GM21526 (cell line): ENCODE results near the gene LHX3.
"Not testable (repeated sequence)": the region's sequence is repeated elsewhere in the genome, so short reads cannot be mapped to it uniquely, and the experiment has no call there.

Source experiments
- ATAC-seq: cut with Tn5 transposase; IDR thresholded peaks from one replicate; pipeline ENCODE4 v1.9.1; 2021; ENCODE audit warnings: moderate library complexity; ENCODE audit not compliant: unreplicated experiment, low FRiP score

LHX3 gene

DNA sequence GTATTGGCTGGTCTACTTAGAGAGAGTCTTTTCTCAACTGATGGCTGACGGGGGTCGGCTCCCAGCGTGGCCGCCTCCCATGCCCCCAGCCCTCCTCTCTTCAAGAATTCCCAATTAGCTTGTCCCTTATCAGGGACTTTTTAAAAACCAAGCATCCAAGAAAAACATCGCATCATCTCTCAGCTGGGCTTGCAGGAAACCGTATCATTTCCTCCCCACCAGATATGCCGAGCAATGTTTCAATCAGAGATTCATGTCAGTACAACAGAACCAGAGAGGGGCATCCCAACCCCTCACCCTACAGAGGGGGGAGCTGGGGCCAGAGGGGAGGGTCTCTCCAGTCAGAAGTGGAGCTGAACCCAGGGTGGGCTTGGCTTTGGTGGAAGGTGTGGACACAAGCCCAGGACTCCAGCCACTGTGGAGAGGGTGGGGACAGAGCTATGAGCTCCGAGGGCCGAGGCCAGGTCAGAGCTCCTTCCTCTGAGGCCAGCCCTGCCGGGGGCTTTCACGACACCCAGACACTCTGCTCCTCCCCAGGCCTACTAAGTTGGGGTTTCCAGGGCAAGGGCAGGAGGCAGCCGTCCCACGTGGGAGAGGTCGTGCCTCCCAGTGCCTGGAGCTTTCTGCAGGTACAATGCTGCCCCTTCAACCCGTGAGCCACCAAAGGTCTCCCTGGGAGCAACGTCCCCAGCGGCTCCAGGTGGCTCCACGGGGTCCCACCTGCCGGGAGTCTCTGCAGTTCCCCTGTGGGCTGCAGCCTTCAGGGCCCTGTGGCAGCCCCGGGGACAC, 47.3 kb downstream of the LHX3 start:
- no peak for ATAC-seq

DNA sequence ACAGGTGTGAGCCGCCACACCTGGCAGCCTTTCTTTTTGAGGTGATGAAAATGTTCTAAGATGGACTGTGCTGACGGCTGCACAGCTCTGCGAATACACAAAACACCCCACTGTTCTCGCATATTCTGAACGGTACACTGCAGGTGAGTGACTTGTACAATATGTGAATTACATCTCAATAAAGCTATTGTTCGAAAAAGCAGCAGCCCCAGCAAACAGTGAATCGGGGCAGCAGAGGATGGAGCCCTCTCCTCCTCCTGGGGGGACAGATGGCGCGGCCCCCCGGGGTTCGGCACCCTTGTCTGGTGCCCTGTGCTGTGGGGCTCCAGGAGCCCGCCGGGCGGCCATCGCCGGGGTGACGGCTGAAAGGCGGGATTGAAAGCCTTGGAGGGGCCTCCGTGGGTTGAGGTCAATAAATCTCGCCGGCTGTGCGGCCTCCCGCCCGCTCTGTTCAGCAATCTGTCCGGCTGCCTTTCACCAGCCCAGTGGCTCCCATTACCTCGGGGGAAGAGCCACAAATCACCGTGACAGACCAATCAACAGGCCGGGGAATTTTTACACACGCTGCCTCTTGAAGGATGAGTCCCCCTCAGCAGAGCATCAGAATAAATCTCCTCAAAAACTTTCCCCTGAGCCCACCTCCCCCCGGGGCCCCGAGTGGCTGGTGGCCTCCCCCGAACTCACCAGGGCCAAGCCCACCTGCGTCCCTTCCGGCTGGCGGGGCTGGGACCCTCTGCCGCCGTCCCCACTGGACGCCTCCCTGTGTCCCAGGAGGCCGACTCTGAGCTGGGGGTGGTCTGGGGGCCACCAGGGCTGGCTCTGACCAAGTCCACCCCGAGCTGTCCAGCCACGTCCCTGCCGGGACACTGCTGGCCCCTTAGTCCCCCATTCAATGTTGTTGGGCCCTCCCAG, 48.5 kb downstream of the LHX3 start:
- ATAC-seq: no peak

DNA sequence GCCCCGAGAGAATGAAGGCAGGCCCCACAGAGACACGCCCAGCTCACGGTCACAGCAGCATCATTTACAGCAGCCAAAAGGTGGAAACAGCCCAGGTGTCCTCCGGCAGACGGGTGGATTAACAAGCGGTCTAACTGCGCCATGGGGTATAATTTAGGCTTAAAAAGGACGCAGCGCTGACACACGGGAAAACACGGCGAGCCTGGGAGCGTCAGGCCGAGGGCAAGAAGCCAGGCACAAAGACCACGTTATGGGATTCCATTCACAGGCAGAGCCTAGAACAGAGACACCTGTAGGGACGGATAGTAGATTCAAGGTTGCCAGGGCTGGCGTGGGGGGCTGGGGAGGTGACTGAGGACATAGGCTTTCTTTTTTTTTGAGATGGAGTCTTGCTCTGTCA, 49.4 kb downstream of the LHX3 start:
- ATAC-seq: no peak

DNA sequence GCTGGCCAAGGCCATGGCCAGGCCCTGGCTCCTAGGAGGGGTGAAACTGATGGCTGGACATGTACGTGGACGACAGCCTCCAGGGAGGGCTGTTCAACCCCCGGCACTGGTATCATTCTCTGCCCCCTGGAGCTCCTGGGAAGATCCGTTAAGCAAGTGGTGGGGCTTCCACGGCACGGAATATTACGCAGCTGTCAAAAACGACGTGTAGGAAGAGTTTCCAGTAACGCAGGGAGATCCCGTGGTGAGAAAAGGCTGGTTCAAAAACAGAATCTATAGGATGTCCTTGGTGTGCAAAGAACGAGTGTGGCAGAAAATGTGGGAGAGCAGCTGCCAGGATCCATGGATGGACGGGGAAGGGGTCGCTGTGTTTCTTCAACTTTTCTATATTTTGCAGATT, 50.0 kb downstream of the LHX3 start:
- no peak for ATAC-seq

DNA sequence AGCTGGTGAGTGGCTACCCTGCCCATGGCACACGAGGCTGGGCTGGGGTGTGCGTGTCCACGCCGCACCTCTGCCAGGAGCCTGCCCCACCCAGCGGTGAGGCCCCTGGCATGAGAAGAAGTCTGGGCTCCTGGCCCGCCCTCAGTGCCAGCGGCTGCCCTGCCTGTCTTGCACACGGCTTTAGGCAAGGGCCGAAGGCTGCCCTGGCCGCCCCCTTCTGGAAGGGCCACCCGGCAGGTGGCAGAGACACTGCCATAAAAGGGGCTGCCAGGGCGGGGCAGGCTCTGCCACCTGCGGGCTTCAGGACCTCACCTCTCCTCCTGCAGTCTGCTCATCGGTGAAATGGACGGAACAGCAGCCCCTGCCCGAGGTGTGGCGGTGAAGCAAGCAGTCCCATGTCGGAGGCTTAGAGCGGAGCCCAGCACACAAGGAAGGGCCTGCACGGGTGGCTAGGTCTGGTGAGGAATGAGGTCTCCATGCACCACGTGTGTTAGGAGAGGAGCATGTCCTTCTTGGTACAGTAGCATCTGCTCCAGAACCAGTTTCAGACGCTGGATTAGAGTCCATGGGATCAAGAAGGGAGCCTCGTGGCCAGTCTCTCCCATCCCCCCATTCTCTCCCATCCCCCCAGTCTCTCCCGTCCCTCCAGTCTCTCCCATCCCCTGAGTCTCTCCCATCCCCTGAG, 51.4 kb downstream of the LHX3 start:
- no peak for ATAC-seq

DNA sequence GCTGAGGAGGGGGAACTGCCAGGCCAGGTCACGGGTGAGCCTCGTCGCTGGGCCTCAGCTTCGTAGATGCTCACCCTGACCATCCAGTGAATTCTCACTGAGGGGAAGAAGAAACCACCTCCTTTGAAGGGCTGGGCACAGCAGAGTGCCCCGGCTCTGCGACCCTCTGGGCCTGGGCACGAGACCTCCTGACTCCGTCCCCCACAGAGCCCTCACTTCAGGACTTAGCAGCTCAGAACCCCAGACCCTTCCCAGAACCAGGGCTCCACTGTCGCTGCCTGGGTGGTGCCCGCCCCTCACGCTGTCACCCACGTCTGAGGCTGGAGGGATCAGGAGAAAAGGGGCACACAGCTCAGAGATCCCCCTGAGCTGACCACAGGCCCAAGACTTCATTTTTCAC, 52.0 kb downstream of the LHX3 start:
- ATAC-seq: no peak

DNA sequence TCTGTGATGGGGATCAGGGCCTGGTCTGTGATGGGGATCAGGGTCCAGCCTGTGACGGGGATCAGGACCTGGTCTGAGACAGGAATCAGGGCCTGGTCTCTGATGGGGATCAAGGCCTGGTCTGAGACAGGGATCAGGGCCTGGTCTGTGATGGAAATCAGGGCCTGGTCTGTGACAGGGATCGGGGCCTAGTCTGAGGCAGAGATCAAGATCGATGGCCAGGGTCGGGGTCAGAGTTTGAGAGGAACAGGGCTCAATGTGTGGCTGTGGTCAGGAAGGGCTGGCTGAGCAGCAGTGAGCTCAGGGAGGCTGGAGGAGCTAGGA, 52.4 kb downstream of the LHX3 start:
- ATAC-seq: no peak

DNA sequence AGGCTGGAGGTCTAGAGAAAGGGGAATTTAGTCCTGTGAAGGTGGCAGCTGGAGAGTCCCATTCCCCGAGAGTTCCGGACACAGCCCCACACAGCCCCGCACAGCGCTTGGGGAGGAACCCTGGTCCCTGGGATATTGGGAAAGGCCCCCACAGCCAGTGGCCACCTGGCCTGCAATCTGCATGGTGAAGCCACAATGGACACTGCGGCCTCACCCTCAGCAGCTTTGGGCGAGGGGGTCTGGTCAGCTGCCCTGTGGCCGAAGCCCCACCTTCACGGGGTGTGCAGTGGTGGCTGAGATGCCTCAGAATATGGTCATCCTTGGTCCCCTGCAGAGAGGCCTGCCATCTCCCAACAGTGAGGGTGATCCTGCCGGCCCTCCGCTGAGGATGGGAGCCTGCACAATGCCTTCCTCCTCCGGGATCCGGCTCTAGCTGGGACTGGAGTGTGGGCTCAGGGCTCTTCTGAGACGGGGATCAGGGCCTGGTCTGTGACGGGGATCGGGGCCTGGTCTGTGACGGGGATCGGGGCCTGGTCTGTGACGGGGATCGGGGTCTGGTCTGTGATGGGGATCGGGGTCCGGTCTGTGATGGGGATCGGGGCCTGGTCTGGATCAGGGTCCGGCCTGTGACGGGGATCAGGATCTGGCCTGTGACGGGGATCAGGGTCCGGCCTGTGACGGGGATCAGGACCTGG, 52.9 kb downstream of the LHX3 start:
- ATAC-seq: no peak

DNA sequence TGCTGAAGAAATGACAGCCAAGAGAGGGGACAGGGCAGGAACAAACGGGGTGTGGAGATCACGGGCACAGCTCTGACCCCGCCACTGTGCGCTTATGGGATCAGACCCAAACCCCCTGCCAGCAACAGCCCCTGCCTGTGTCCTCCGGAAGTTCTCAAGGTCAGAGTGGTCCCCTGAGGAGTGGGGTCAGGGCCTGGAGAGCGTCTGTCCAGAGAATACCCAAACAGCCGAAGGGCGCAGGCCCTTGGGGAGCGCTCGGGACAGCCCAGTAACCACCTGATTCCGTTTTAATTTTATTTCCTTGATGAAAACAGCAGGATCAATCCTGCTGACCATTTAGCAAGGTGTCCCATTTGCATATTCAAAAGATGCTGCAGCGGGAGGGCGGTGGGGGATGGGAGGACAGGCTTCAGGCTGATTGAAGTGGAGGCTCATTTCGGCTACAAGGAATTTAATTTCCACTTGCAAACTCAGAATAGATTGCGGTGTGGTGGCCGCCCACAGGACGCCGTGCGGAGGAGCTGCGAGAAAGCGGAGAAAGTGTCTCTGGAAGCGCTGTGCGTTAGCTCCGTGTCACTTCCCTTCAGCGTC, 53.6 kb downstream of the LHX3 start:
- no peak for ATAC-seq

DNA sequence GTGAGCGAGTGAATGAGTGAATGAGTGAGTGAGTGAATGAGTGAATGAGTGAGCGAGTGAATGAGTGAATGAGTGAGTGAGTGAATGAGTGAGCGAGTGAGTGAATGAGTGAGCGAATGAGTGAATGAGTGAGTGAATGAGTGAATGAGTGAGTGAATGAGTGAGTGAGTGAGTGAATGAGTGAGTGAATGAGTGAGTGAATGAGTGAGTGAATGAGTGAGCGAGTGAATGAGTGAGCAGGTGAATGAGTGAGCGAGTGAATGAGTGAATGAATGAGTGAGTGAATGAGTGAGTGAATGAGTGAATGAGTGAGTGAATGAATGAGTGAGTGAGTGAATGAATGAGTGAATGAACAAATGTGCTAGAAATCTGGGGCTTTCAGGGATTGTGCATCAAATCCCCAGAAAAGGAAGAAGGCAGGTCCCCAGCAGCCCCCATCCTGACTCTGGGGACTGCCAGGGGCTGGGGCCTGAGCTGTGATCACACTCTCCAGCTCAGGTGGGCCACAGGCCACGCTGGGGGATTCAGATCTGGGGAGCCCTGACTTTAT, 54.2 kb downstream of the LHX3 start:
- not testable (repeated sequence) for ATAC-seq

DNA sequence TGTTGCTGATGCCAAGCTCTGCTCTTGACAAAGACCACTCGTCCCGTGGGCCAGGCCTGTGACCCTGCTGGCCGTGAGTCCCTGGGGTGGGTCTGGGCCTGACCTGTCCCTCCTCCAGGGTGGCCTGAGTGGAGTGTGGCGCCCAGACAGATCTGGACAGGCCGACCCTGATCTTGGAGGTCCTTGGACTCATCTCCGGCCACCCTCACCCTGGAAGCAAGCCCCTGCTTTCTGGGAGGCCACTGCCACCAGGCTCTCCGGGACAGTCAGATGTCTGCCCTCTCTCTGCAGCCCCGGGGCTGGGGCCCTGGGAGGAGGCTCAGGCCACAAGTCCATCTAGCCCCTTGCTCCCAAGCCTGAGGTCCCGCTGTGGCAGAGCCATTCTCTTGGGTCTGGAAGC, 55.1 kb downstream of the LHX3 start:
- ATAC-seq: no peak

DNA sequence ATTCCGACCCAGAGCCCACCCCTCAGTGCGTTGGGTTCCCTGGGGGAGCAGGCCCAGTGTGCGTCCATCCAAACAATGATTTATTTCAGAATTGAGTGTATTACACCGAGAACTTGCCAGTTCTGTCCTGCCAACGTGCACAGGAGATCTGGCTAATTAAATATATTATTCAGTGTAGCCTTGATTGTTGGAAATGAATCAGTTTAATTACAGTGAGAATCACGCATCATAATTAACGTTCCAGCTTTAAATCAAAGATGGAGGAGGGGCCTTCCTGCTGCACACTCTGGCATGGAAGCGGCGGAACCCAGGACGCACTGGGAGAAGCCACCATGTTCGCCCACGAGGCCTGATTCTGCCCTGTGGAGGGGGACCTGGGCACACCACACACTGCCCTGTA, 55.6 kb downstream of the LHX3 start:
- ATAC-seq: no peak

DNA sequence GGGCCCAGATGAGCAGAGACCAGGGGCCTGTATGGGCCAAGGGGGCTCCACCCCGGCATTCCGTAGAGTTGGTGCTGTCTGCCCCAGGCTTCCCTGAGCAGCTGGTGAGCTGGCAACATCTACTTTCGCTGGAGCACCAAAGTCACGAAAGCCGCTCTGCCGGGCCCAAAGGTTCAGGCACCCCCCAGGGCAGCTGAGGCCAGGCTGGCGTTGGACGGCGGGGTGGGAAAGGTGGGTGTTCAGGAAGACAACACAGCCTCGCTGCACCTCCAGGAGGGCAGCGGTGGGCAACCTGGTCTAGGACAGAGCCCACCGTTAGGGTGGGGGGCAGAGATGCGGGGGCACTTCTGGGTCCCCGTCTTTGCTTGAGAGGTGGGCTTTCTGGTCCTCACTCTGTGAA, 56.2 kb downstream of the LHX3 start:
- no peak for ATAC-seq

DNA sequence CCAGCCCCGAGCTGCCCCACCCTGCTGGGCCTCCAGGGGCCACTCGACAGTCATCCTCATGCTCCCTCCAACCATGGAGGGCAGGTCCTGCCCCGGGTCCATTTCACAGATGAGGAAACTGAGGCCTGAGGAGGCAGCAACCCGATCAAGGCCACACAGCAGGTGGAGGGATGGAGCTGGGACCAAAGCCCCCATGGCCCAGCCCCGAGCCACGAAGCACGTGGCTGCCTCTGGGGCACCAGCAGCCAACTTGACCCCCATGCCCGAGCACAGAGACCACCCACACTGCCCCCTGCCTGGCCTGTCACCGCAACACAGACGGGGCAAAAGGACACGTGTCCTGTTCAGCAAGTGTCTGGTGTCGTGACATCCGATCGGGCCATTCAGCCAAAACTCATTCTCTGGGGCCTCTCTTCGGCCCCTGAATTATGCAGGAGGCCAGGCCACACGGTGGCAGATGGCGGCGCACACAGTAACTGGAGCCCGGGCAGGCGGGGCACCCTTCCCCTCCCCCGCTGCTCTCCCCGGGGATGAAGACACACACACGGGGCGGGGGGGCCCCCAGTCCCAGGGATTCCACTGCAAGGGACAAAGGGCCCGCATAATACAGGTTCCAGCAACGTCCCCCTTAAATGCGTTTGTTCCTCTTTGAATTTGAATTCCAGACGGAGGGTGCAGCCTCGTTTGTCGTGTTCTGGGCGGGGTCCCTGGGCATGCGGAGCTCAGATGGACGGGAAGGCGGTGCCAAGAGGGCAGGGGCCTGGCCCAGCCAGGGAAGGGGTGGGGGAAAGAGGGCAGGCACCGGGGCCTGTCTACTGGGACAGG, 56.8 kb downstream of the LHX3 start:
- ATAC-seq: no peak

DNA sequence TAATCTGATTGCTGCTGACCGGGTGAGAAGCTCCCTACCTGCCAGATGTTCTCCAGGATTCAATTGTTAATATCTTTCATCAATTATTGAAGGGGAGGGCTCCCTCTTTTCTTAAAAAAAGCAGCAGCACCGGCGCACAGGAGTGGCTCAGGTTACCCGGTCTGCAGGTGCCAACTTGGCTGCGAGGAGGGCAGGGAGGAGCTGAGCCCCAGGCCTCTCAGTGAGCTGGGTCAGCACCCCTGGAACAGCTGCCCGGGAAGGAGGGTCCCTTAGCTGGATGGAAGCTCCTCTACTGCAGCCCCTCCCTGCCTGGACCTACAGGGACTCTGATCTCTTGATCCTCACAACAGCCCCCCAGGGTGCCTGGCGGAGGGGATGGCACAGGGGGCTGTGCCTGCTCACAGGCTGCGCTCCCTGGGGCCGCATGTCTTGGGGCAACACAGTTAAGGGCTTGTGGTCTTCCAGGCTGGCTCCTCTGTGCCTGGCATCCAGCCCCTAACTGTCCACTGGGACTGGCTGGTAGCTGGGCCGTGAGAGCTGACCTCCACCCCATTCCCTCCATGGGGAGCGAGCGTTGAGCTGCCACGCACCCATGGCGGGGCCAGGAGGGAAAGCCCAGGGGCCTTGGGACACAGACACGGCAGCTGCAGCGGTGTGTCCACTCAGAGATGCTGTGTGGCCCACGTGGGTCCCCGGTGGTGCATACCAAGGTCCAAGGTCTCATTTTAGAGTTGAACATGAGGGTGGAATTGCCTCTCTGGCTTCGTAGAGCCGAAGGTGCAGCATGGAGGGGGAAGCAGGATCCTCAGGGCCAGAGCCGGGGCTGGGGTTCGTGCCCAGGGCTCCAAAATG, 57.7 kb downstream of the LHX3 start:
- no peak for ATAC-seq
